ENCODE measurements around the gene PRX.

GRCh38 chr19:40457953-40458596, 44.9 kb upstream of the PRX start:
- TF ChIP-seq GATA2 (IDR thresholded peaks at IDR 0.05; ENCODE audit: low read depth, low read length) (no peak), GATA3 (IDR thresholded peaks at IDR 0.05; ENCODE audit: low read depth, low read length) (no peak)
